PC-3 (cell line): ENCODE data around the gene RNLS. TPM values are rescaled to one million over a fixed set of nuclear protein-coding genes. Genes with fewer than 3 reads are reported as not detected.

ENCODE experiments used
- ATAC-seq: fragments of 200-7000 bp; cut with Tn5 transposase; 2 replicates; pipeline ENCODE4 v1.9.1; 2020; ENCODE audit warnings: mild to moderate bottlenecking, moderate library complexity
- BruUV-seq: library from RNA; stranded (reverse); fragments of 400-500 nt; replicated peaks from 2 replicates; lab custom pipeline; 2021; lab: Mats Ljungman, UMichigan
- CTCF ChIA-PET: fragments of 300-600 bp; sonication (Branson Sonifier 250); formaldehyde crosslinking; loops from one replicate; lab custom pipeline; 2022; ENCODE audit warnings: antibody characterized with exemption; lab: Charles Lee
- POLR2A ChIA-PET: fragments of 300-600 bp; sonication (Branson Sonifier 250); formaldehyde crosslinking; loops from one replicate; lab custom pipeline; 2022; ENCODE audit warnings: antibody characterized with exemption; ENCODE audit not compliant: unreplicated experiment; lab: Charles Lee
- DNase-seq: peaks from one replicate; pipeline ENCODE4 v3.0.0-alpha.2; 2015
- H2AFZ ChIP-seq: fragments of 300-600 bp; sonication (generic); 2 replicates; pipeline ENCODE4 v1.6.0; 2016; ENCODE audit warnings: antibody characterized with exemption, low read length
- H3F3A ChIP-seq: fragments of 300-600 bp; sonication (generic); one replicate; pipeline ENCODE4 v1.6.0; 2017; ENCODE audit warnings: antibody characterized with exemption, low read length, control low read depth, mild to moderate bottlenecking; ENCODE audit not compliant: unreplicated experiment
- H3K27ac ChIP-seq: fragments of 300-600 bp; sonication (generic); 2 replicates; pipeline ENCODE4 v1.5.1; 2016; ENCODE audit warnings: mild to moderate bottlenecking, low read length
- H3K27me3 ChIP-seq: fragments of 300-600 bp; sonication (generic); 2 replicates; pipeline ENCODE4 v1.6.1; 2016; ENCODE audit warnings: low read length, mixed read lengths
- H3K36me3 ChIP-seq: fragments of 300-600 bp; sonication (generic); 2 replicates; pipeline ENCODE4 v1.6.1; 2016; ENCODE audit warnings: low read depth, mixed run types, low read length, mixed read lengths
- H3K4me1 ChIP-seq: fragments of 300-600 bp; sonication (generic); 2 replicates; pipeline ENCODE4 v1.5.1; 2016; ENCODE audit warnings: low read length; ENCODE audit not compliant: insufficient read depth
- H3K4me2 ChIP-seq: fragments of 300-600 bp; sonication (generic); 2 replicates; pipeline ENCODE4 v1.6.0; 2016; ENCODE audit warnings: low read length
- H3K4me3 ChIP-seq: fragments of 300-600 bp; sonication (generic); 2 replicates; pipeline ENCODE4 v1.5.1; 2016; ENCODE audit warnings: mild to moderate bottlenecking, low read length, mixed read lengths
- H3K79me2 ChIP-seq: fragments of 300-600 bp; sonication (generic); 2 replicates; pipeline ENCODE4 v1.6.1; 2017; ENCODE audit warnings: low read length, mixed read lengths
- H3K9ac ChIP-seq: fragments of 300-600 bp; sonication (generic); 2 replicates; pipeline ENCODE4 v1.6.0; 2016; ENCODE audit warnings: mild to moderate bottlenecking, low read length
- H3K9me2 ChIP-seq: fragments of 300-600 bp; sonication (generic); replicated peaks from 2 replicates; pipeline ENCODE4 v1.6.1; 2016; ENCODE audit warnings: mixed run types, low read length, mixed read lengths
- H3K9me3 ChIP-seq: fragments of 300-600 bp; sonication (generic); 2 replicates; pipeline ENCODE4 v1.6.1; 2016; ENCODE audit warnings: low read length, mixed read lengths
- H4K20me1 ChIP-seq: fragments of 300-600 bp; sonication (generic); 2 replicates; pipeline ENCODE4 v1.6.1; 2016; ENCODE audit warnings: low read length, mixed read lengths
- CTCF ChIP-seq: fragments of 300-600 bp; sonication (generic); conservative IDR thresholded peaks from 2 replicates; pipeline ENCODE4 v1.5.1; 2017; ENCODE audit warnings: antibody characterized with exemption, low read depth, mild to moderate bottlenecking, low read length
- EZH2 ChIP-seq: fragments of 300-600 bp; sonication (generic); IDR thresholded peaks from one replicate; pipeline ENCODE4 v1.6.1; 2017; ENCODE audit warnings: antibody characterized with exemption, mild to moderate bottlenecking, low read length; ENCODE audit not compliant: unreplicated experiment
- EZH2phosphoT487 ChIP-seq: fragments of 300-600 bp; sonication (generic); IDR thresholded peaks from 2 replicates; pipeline ENCODE4 v1.6.1; 2018; ENCODE audit warnings: mild to moderate bottlenecking, antibody characterized with exemption, low read length, borderline replicate concordance
- intact Hi-C: fragments of 100-400 bp; cut with micrococcal nuclease; formaldehyde crosslinking; loops from 2 replicates; pipeline ENCODE4 v1.9.0; 2023
- total RNA-seq: library from RNA; depleted of rRNA; stranded (reverse); fragments of >200 nt; gene quantifications from 2 replicates; pipeline ENCODE4 v1.2.3, GENCODE V29; 2014

RNLS gene
- total RNA-seq, 1 experiment from 2014 or later: not detected

- no TSS peak for BruUV-seq
- no peaks in the 10 kb centered on the region for H3K27me3 ChIP-seq
- H3K27ac ChIP-seq: no peak overlapping the region
- no peak for ATAC-seq
- no peaks in the 10 kb centered on the region for H3K9me2 ChIP-seq
- H3K9ac ChIP-seq: no peak overlapping the region
- H3K36me3 ChIP-seq: no peaks in the 10 kb centered on the region
- H3K4me2 ChIP-seq: no peak overlapping the region
- intact Hi-C loops: no loop called here
- H3K4me1 ChIP-seq: no peaks in the 10 kb centered on the region
- H3K79me2 ChIP-seq: no peaks in the 10 kb centered on the region
- CTCF ChIA-PET: no interaction called here
- no peak overlapping the region for H2AFZ ChIP-seq
- no peak overlapping the region for H3K4me3 ChIP-seq
- DNase-seq: no peak
- H3K9me3 ChIP-seq: no peaks in the 10 kb centered on the region
- H4K20me1 ChIP-seq: no peaks in the 10 kb centered on the region
- TF ChIP-seq CTCF (no peak), EZH2 (no peak), EZH2phosphoT487 (no peak)
- no peaks in the 10 kb centered on the region for H3F3A ChIP-seq
- POLR2A ChIA-PET: no interaction called here
Measured at GRCh38 chr10:88386821-88387773, 196.0 kb downstream of the RNLS start.

DNA sequence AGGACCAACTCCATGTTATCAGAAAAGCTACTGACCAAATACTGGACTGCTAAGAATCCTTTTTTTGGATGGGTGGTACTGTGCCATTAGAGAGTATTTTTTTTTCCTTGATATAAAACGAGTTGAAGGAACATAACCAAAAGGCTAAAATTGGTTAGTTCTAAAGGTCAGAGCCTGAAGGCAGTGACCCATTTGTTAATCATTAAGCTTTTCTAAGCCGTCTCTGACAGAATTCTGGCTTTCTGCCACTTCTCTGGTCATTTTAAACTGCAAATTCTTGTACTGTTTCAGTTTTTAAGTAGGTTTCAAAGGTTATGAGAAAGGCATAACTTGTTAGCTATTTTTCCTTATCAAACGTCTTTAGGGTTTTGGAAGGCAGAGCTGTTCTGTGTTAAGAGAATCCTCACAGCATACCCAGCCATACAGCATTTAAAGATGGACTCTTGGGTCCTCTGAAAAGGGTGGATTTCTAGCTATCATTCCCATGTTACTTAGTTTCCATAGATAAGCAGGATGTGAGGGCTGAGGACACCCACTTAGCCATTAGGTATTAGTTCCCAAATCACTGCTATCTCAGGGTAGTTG, 196.8 kb downstream of the RNLS start:
- Histone ChIP-seq H3K9ac (no peak overlapping the region), H3K79me2 (no peaks in the 10 kb centered on the region), H3K4me3 (no peak overlapping the region), H3K9me2 (no peaks in the 10 kb centered on the region), H3K4me1 (no peaks in the 10 kb centered on the region), H3K4me2 (no peak overlapping the region), H3K9me3 (no peaks in the 10 kb centered on the region), H2AFZ (no peak overlapping the region), H3K36me3 (no peaks in the 10 kb centered on the region), H3F3A (no peaks in the 10 kb centered on the region), H3K27me3 (no peaks in the 10 kb centered on the region), H4K20me1 (no peaks in the 10 kb centered on the region), H3K27ac (no peak overlapping the region)
- ChIA-PET CTCF (no interaction called here), POLR2A (no interaction called here)
- ATAC-seq (no peak), DNase-seq (no peak)
- TF ChIP-seq EZH2 (no peak), EZH2phosphoT487 (no peak), CTCF (no peak)
- intact Hi-C loops: no loop called here
- no TSS peak for BruUV-seq
